Neural crest cell (in vitro differentiated cells): ENCODE data around the gene MYLK2. TPM values are rescaled to one million over a fixed set of nuclear protein-coding genes. Genes with fewer than 3 reads are reported as not detected.

Experiments used
- DNase-seq: peaks from one replicate; pipeline ENCODE4 v3.0.0; 2021; ENCODE audit warnings: low read depth, mixed read lengths, low spot score
- H3K27ac Mint-ChIP-seq: one replicate; pipeline ENCODE4 v1.8.0; 2021; ENCODE audit warnings: mild to moderate bottlenecking, mixed read lengths; ENCODE audit not compliant: unreplicated experiment
- H3K27me3 Mint-ChIP-seq: 2 replicates; pipeline ENCODE4 v1.8.0; 2021; ENCODE audit warnings: low read depth, mild to moderate bottlenecking, mixed read lengths
- H3K36me3 Mint-ChIP-seq: 2 replicates; pipeline ENCODE4 v1.8.0; 2021; ENCODE audit warnings: low read depth, mild to moderate bottlenecking, mixed read lengths
- H3K4me1 Mint-ChIP-seq: 2 replicates; pipeline ENCODE4 v1.8.0; 2021; ENCODE audit warnings: mixed read lengths
- H3K4me3 Mint-ChIP-seq: one replicate; pipeline ENCODE4 v1.8.0; 2021; ENCODE audit warnings: mild to moderate bottlenecking, mixed read lengths
- H3K9me3 Mint-ChIP-seq: 2 replicates; pipeline ENCODE4 v1.8.0; 2021; ENCODE audit warnings: mixed read lengths
- CTCF ChIP-seq: fragments of 200-600 bp; sonication (generic); conservative IDR thresholded peaks from 2 replicates; pipeline ENCODE4 v1.5.0; 2021; ENCODE audit warnings: antibody characterized with exemption, mild to moderate bottlenecking
- total RNA-seq: library from RNA; stranded (reverse); gene quantifications from 2 replicates; pipeline ENCODE4 v1.2.1, GENCODE V29; 2021

Gene MYLK2
- total RNA-seq, 1 donor from 2014 or later = 1.6 TPM

GRCh38 chr20:31862157-31862470, 43.0 kb downstream of the MYLK2 start:
- Mint-ChIP-seq H3K27ac (peak overlapping the region; percentile 93), H3K36me3 (no peaks in the 10 kb centered on the region), H3K27me3 (peaks cover 24% of the 10 kb centered on the region), H3K9me3 (no peaks in the 10 kb centered on the region), H3K4me1 (peaks cover 29% of the 10 kb centered on the region), H3K4me3 (peak overlapping the region; percentile 94)
- no peak for DNase-seq
- TF ChIP-seq CTCF = no peak

DNA sequence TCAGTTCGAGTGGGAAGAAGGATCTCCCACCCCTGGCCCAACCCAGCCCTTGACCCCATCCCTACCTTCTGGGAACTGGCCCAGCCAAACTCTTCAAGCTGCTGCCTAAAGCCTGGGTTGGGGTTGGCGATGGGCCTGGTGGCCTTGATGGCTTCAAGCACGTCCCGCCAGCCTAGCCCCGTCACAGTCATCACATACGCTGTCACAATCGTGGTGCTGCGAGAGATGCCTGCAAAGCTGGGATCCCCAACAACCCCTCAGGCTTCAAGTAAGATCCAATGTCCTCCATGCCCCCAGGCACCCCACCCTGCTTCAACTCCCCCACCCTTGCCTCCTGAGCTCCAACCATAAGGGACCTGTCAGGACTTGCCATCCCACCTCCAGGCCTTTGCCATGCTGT, 43.4 kb downstream of the MYLK2 start:
- peak overlapping the region; percentile 94 for H3K4me3 Mint-ChIP-seq
- H3K27ac Mint-ChIP-seq = no peak overlapping the region
- no peaks in the 10 kb centered on the region for H3K36me3 Mint-ChIP-seq
- DNase-seq = no peak
- H3K9me3 Mint-ChIP-seq = no peaks in the 10 kb centered on the region
- H3K27me3 Mint-ChIP-seq = peaks cover 24% of the 10 kb centered on the region
- no peak for TF ChIP-seq CTCF
- H3K4me1 Mint-ChIP-seq = peaks cover 29% of the 10 kb centered on the region

DNA sequence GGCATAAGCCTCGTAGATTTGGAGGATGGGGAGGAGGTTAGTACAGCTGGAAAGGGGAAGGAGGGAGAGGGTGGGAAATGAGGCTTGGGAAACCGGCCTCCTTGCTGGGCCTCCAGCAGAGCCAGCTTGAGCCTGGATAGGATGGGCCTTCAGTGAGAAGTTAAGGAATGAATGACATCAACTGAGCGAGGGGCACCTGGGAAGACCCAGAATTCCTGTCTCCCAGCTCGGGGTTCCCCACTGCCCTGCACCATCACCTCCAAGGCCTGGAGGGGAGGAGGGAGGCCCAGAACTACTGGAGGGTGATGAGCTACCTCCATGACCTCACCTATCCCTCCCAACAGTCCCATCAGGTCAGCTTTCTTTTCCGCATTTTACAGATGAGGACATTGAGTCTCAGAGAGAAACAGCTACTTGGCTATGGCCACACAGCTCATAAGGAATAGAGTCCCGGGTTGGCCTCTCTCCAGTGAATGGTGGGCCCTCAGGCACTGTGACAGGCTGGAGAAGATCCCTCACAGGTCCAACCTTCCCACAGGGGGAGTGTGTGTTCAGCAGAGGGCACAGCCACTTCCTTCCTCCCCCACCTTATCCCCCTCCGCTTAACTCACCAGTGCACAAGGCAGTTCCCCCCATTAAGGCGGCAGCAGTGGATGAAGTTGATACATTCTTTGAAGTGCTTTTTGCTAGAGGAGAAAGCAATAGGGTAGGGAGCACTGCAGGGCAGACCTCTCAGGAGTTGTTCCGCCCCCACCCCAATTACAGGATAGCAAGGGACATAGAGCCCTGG, 44.3 kb downstream of the MYLK2 start:
- TF ChIP-seq CTCF = no peak
- Mint-ChIP-seq H3K36me3 (no peaks in the 10 kb centered on the region), H3K4me1 (peaks cover 29% of the 10 kb centered on the region), H3K9me3 (no peaks in the 10 kb centered on the region), H3K27me3 (peaks cover 24% of the 10 kb centered on the region), H3K27ac (peak overlapping the region; percentile 2), H3K4me3 (peak overlapping the region; percentile 94)
- DNase-seq = no peak

- Mint-ChIP-seq H3K4me3 (peak overlapping the region; percentile 40), H3K27me3 (peaks cover 12% of the 10 kb centered on the region), H3K36me3 (no peaks in the 10 kb centered on the region), H3K4me1 (peaks cover 40% of the 10 kb centered on the region), H3K9me3 (no peaks in the 10 kb centered on the region), H3K27ac (no peak overlapping the region)
- DNase-seq = no peak
- no peak for TF ChIP-seq CTCF
Observed at GRCh38 chr20:31864521-31865400, 45.6 kb downstream of the MYLK2 start.

DNA sequence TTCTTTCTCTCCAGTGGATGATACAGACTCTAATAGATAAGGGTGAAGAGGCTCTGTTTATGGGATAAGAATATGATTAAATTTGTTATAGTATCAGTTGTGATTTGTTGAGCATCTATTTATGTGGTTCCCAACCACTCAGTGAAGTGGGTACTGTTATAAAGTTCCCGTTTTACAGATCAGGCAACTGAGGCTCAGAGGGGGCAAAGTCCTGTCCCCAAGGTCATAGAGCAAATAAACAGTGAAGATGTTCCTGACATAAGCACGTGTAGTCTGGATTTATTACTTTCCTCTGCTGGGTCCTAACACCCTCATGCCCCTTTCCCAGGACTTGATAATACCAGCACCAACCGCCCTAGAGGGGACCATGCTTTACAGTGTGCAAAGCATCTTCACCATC, 47.1 kb downstream of the MYLK2 start:
- no peaks in the 10 kb centered on the region for H3K36me3 Mint-ChIP-seq
- peaks cover 38% of the 10 kb centered on the region for H3K4me1 Mint-ChIP-seq
- no peaks in the 10 kb centered on the region for H3K9me3 Mint-ChIP-seq
- TF ChIP-seq CTCF = no peak
- H3K4me3 Mint-ChIP-seq = peak overlapping the region; percentile 52
- peaks cover 5% of the 10 kb centered on the region for H3K27me3 Mint-ChIP-seq
- H3K27ac Mint-ChIP-seq = no peak overlapping the region
- DNase-seq = no peak
